A549 (cell line): ENCODE measurements around the gene UBP1.

ENCODE experiments used
- CBX2 ChIP-seq: fragments of 200-600 bp; sonication (generic); IDR thresholded peaks from 2 replicates; pipeline ENCODE4 v1.6.1; 2016; ENCODE audit warnings: low read depth, mild to moderate bottlenecking, borderline replicate concordance
- CEBPB ChIP-seq, 2 experiments: fragments of >200 bp in 1 of 2; sonication (Bioruptor Twin) in 1 of 2; formaldehyde crosslinking in 1 of 2; IDR thresholded peaks; 2 replicates each; pipeline ENCODE4 v1.6.1; 2012 to 2016
- CTCF ChIP-seq: fragments of >200 bp; sonication (Bioruptor Twin); formaldehyde crosslinking; IDR thresholded peaks from 3 replicates; pipeline ENCODE4 v1.5.1; 2016
- E2F6 ChIP-seq: IDR thresholded peaks from 2 replicates; pipeline ENCODE4 v1.6.1; 2012; ENCODE audit warnings: low read depth, borderline replicate concordance
- FOSL2 ChIP-seq, 2 experiments: fragments of 450-650 bp in 1 of 2; fragments of >200 bp in 1 of 2; sonication (Bioruptor Twin) in 1 of 2; formaldehyde crosslinking; IDR thresholded peaks; 2 replicates each; pipeline versions ENCODE4 v1.5.0 to v1.6.1; 2016 to 2020; ENCODE audit warnings: mild to moderate bottlenecking in 1 of 2, moderate library complexity in 1 of 2
- MAX ChIP-seq: IDR thresholded peaks from 2 replicates; pipeline ENCODE4 v1.6.1; 2012
- PHF8 ChIP-seq: fragments of 200-600 bp; sonication (generic); IDR thresholded peaks from 2 replicates; pipeline ENCODE4 v1.6.1; 2016; ENCODE audit warnings: low read depth, mild to moderate bottlenecking, antibody characterized with exemption, moderate library complexity, borderline replicate concordance
- POLR2A ChIP-seq: IDR thresholded peaks from 2 replicates; pipeline ENCODE4 v1.6.1; 2012; ENCODE audit warnings: mild to moderate bottlenecking, low read length
- USF2 ChIP-seq: fragments of 450-650 bp; IDR thresholded peaks from 2 replicates; pipeline ENCODE4 v1.6.1; 2014; ENCODE audit warnings: antibody characterized with exemption

- TF ChIP-seq MAX: no peak
- TF ChIP-seq CTCF: no peak
- TF ChIP-seq CEBPB (IDR thresholded peaks at IDR 0.05): no peak
- no peak for TF ChIP-seq FOSL2 (IDR thresholded peaks at IDR 0.05)
- TF ChIP-seq FOSL2 (CRISPR knock-in tag; IDR thresholded peaks at IDR 0.05): no peak
- no peak for TF ChIP-seq CBX2
- TF ChIP-seq E2F6: no peak
- no peak for TF ChIP-seq USF2
- TF ChIP-seq PHF8: no peak
- no peak for TF ChIP-seq POLR2A
Observed at GRCh38 chr3:33419948-33420347, 20.3 kb downstream of the UBP1 start.
